ENCODE measurements around the gene HIVEP3.
"Not testable (repeated sequence)": the region's sequence is repeated elsewhere in the genome, so short reads cannot be mapped to it uniquely, and the experiment has no call there.

Gene HIVEP3

DNA sequence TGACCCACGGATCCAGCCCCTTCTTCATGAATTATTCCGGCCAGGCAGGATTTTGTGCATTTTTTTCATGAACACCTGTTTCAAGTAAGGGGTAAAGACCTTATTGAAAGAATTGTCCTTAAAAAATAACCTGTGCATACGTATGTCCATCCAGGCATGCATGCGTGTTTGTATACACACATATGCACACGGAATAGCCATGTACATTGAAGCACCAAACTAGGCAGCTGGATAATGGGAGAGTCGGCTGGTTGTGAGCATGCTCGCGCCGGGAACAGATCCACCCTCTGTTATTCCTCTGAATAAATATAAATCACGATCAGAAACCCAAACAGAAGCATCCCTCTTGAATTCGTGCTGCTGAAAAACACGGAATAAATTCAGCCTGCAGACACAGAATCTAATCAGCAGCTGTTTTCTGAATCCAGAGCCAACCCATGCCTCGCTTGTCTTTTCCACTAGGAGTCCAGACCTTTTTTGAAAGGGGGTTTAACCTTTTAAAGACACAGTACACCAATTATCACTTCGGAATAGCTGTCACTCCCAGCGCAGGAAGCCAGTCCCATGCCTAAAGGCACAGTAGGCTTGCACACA is at the start of gene HIVEP3:
Gene HIVEP3, minus strand, starts transcription at position 473 of the 594 bp plus-strand sequence.
- no peak for DNase-seq

DNA sequence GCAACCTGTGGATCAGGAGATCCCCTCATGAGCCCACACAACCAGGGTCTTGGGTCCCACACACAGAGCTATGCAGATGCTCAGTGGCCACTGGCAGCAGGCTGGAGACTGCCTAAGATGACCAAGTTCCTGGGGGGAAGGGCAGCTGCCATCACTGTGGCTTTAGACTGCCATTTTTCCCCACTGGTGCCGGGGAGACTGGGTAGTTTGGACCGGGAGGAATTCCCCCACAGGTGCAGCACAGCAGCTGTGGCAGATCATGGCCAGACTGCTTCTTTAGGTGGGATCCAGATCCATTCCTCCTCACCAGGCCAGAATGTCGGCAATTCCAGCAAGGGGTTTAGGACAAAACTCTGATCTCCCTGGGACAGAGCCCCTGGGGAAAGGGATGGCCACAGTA is 45.7 kb upstream of the HIVEP3 start:
- DNase-seq = no peak

DNA sequence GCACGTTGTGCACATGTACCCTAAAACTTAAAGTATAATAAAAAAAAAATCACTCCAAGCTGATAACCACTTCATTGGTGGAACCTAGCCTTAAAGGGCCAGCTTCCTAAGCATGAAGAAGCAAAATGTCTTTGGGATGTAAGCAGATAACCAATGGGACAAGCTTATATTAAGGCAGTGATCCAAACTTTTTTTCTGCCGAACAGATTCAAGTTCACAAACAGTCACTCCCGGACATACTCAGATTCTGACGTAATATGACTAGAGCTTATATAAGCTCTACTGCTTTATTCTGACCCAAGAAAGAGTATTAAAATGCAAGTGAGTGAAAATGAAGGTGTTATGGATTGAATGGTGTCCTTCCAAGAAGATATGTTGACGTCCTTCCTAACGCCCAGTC is 44.9 kb upstream of the HIVEP3 start:
- DNase-seq = no peak

GRCh38 chr1:41958015-41958673 is 39.4 kb upstream of the HIVEP3 start:
- no peak for DNase-seq

GRCh38 chr1:41957568-41957967 is 38.8 kb upstream of the HIVEP3 start:
- DNase-seq = no peak

DNA sequence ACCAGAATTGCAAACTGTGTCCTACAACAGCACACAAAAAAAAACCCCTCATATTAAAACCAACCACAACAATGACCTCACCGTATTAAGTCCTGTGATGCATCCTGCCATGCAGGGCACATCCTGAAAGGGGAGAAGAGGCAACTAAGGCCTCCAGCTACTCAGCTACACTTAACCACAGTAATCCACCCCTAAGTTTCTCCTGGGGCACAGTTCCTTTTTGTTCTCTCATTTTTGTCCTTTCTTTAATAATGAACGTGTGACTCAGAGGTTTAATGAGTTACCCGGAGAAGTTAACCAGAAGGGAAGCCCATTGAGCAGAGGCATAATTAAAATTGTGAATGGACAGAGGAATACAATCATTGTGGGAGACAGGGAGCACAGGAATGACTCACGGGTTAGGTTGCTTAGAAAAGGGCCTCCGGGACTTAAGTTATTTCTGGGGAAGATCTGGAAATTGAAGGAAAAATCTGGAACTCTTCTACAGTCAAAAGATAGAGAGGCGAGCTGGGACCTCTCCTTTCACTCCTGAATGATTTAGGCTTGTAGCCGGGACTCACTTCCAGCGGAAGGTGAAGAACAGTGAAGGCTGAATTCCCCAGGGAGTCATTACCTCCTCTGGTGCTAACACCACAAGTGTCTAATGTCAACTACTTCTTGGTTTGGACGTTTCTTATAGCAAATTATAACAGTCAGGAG is 36.9 kb upstream of the HIVEP3 start:
- DNase-seq = no peak

DNA sequence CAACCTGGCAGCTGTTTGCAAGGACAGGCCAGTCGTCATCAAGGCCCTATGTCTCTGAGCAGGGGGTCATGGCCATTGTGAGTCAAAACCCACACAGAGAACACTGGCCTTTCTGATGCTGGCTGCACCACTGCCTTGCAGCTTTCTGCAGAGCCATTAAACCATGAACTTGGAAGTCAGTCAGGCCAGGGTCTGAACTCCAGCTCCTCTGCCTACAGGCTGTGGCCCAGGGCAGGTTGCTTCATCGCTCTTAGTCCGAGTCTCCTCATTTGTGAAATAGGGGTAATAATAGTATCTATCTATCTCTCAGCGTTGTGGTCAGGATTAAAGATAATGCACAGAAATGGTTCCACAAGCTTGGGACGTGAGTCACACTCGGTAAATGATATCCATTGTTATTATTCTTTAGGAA is 35.8 kb upstream of the HIVEP3 start:
- no peak for DNase-seq

GRCh38 chr1:41953291-41953690 is 34.6 kb upstream of the HIVEP3 start:
- DNase-seq = no peak

- DNase-seq = no peak
These were observed 33.5 kb upstream of the HIVEP3 start for GRCh38 chr1:41952208-41952607.

DNA sequence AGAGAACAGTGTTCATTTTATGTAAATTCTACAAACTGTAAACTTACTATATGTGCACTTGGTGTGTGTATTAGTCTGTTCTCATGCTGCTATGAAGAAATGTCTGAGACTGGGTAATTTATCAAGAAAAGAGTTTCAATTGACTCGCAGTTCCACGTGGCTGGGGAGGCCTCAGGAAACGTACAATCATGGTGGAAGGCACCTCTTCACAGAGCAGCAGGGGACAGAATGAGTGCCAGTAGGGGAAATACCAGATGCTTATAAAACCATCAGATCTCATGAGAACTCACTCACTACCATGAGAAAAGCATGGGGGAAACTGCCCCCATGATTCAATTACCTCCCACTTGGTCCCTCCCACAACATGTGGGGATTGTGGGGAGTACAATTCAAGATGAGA is 32.8 kb upstream of the HIVEP3 start:
- DNase-seq = not testable (repeated sequence)

- no peak for DNase-seq
These were observed 32.1 kb upstream of the HIVEP3 start for GRCh38 chr1:41950820-41951219.

DNA sequence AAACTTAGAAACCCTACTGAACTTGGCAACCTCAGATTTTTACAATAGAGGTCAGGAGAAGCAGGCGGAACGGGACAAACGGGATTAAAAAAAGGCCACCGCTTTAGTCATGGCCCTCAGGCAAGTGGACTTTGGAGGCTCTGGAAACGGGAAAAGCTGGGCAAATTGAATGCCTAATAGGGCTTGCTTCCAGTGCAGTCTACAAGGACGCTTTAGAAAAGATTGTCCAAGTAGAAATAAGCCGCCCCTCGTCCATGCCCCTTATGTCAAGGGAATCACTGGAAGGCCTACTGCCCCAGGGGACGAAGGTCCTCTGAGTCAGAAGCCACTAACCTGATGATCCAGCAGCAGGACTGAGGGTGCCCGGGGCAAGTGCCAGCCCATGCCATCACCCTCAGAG is 27.2 kb upstream of the HIVEP3 start:
- DNase-seq = not testable (repeated sequence)

DNA sequence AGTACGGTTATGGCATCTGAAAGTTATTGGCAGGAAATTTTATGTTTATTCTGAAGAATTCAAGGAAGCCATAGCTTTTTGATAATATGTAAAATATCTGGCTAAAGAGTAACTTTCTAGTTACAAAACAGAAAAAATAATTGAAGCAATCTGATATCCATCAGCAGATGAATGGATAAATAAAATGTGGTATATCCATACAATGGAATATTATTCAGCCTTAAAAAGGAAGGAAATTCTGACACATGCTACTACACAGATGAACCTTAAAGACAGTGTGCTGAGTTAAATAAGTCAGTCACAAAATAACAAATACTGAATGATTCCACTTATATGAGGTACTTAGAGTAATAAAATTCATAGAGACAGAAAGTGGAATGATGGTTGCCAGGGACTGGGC is 25.0 kb upstream of the HIVEP3 start:
- no peak for DNase-seq

- no peak for DNase-seq
These were observed 23.6 kb upstream of the HIVEP3 start for GRCh38 chr1:41942278-41942677.

- DNase-seq = no peak
These were observed 22.7 kb upstream of the HIVEP3 start for GRCh38 chr1:41941381-41941780.

GRCh38 chr1:41939194-41939593 is 20.5 kb upstream of the HIVEP3 start:
- DNase-seq = no peak

GRCh38 chr1:41936107-41936506 is 17.4 kb upstream of the HIVEP3 start:
- no peak for DNase-seq

GRCh38 chr1:41935226-41935625 is 16.5 kb upstream of the HIVEP3 start:
- DNase-seq = no peak

DNA sequence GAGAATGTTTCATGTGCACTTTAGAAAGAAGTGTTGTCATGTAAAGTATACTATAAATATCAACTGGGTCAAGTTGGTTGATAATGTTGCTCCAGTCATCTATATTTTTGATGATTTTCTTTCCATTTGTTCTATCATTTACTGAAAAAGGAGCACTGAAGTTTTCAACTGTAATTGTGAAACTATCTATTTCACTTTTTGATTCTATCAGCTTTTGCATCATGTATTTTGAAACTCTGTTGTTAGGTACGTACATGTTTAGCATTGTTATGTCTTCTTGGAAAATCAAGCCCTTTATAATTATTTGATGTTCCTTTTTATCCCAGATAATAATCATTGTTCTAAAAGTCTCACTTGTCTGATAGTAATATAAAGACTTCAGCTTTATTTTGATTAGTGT is 14.4 kb upstream of the HIVEP3 start:
- no peak for DNase-seq

GRCh38 chr1:41931578-41931977 is 12.9 kb upstream of the HIVEP3 start:
- DNase-seq = no peak

DNA sequence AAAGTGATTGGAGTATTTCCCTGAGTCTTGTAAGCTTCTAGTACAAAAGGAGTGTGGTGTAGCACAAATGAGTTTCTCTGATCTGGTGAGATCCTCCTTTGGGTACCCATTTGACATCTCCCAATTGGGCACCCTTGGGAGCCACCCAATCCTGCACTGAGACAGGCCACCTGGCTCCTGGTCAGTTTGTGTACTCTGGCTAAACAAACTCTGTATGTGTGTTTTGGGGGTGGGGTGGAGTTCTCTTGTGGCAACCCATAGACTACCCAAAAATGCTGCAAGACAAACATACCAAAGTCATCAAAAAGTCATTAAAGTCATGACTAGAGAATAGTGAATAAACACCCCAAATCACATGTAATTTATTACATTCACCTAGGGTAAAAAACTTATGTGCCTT is 8.4 kb upstream of the HIVEP3 start:
- no peak for DNase-seq

DNA sequence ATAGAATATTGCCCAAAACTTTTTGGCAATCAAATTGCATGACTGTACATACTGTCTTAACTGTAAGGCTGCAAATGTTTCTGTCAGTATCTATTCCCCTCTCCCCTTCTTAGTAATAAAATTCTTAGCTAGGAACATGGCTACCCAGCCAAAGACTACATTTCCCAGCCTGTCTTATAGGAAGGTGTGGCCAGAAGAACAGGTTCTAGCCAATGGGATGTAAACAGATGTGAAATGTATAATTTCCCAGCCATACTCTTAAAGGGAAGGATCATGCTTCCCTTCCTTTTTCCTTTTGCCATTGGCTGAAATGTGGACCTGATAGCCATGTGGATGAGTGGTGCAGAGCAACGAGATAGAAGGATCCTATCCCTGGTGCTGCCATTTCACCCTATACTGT is 7.0 kb upstream of the HIVEP3 start:
- DNase-seq = no peak

DNA sequence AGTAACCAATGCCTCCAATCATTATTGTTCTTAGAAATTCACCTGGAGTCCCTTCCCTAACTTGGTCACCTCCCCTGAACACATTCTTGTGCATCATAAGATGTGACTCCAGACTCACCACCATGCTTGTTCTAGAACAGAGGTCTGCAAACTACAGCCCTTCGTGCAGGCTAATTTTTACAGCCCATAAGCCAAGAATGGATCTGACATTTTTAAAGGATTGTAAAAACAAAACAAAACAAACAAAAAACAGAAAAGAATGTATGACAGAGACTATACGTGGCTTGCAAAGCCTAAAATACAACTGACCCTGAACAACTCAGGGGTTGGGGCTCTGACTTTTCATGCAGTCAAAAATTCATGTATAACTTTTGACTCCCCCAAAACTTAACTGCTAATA is 6.2 kb upstream of the HIVEP3 start:
- no peak for DNase-seq

GRCh38 chr1:41921271-41921670 is 2.5 kb upstream of the HIVEP3 start:
- DNase-seq = not testable (repeated sequence)

DNA sequence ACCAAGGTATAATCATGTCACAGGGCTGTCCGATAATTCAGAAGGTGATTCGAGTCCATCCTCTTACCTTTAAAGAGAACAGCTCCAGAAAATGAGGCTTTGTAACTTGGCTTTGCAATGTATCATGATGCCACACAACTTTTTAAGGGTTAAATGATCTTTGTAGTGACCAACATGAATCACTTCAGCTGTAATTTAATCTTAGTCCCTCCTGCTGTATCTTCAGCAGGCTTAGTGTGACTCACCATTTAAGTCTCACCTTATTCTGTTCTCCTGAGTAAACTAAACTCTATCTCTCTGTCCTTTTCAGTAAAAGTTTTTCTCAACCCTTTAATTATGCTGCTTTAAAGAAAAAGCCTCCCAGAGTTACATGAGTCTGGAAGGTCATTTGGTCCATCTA is 1.9 kb upstream of the HIVEP3 start:
- no peak for DNase-seq
